IMR-90 (cell line): Measurements from ENCODE around the gene TCIRG1.

Experiments
- CTCF ChIP-seq: conservative IDR thresholded peaks from 2 replicates; pipeline ENCODE4 v1.5.1; 2012; ENCODE audit warnings: mild to moderate bottlenecking, low read depth, low read length, improper control_type of control experiment
- FOS ChIP-seq: fragments of 150-350 bp; IDR thresholded peaks from 2 replicates; pipeline ENCODE4 v1.6.1; 2016; ENCODE audit warnings: low read depth, low read length
- MAFK ChIP-seq: IDR thresholded peaks from 2 replicates; pipeline ENCODE4 v1.6.1; 2012; ENCODE audit warnings: low read depth, low read length, improper control_type of control experiment
- POLR2A ChIP-seq: IDR thresholded peaks from 2 replicates; pipeline ENCODE4 v1.6.1; 2012; ENCODE audit warnings: mild to moderate bottlenecking, low read depth, low read length
- RAD21 ChIP-seq: IDR thresholded peaks from 2 replicates; pipeline ENCODE4 v1.6.1; 2012; ENCODE audit warnings: low read length, improper control_type of control experiment
- RFX5 ChIP-seq: IDR thresholded peaks from 2 replicates; pipeline ENCODE4 v1.8.0; 2012; ENCODE audit warnings: low read depth, mild to moderate bottlenecking, low read length, moderate library complexity
- SMC3 ChIP-seq: fragments of 150-350 bp; IDR thresholded peaks from 2 replicates; pipeline ENCODE4 v1.6.1; 2016; ENCODE audit warnings: low read depth, mild to moderate bottlenecking, antibody characterized with exemption, low read length, moderate library complexity
- TF ChIP-seq, protein P1 (sequence below): fragments of 150-350 bp; IDR thresholded peaks from 2 replicates; pipeline ENCODE4 v1.6.1; 2016; ENCODE audit warnings: low read depth, mild to moderate bottlenecking, low read length, moderate library complexity, borderline replicate concordance

GRCh38 chr11:68024508-68024907 is 14.3 kb upstream of the TCIRG1 start:
- TF ChIP-seq CTCF (no peak), POLR2A (no peak), RFX5 (no peak), RAD21 (no peak), FOS (no peak), MAFK (no peak), SMC3 (no peak)
- TF ChIP-seq, protein P1, sequence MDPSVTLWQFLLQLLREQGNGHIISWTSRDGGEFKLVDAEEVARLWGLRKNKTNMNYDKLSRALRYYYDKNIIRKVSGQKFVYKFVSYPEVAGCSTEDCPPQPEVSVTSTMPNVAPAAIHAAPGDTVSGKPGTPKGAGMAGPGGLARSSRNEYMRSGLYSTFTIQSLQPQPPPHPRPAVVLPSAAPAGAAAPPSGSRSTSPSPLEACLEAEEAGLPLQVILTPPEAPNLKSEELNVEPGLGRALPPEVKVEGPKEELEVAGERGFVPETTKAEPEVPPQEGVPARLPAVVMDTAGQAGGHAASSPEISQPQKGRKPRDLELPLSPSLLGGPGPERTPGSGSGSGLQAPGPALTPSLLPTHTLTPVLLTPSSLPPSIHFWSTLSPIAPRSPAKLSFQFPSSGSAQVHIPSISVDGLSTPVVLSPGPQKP = no peak
